Ishikawa (cell line): ENCODE data around the gene CTF1.

ENCODE experiments used
- CEBPB ChIP-seq: IDR thresholded peaks from 2 replicates; pipeline ENCODE4 v1.6.1; 2012
- EGR1 ChIP-seq: IDR thresholded peaks from 2 replicates; pipeline ENCODE4 v1.6.1; 2012
- EP300 ChIP-seq: IDR thresholded peaks from 2 replicates; pipeline ENCODE4 v1.6.1; 2012; ENCODE audit warnings: borderline replicate concordance
- FOXM1 ChIP-seq: IDR thresholded peaks from 2 replicates; pipeline ENCODE4 v1.6.1; 2012; ENCODE audit warnings: low read depth, borderline replicate concordance
- MAX ChIP-seq: IDR thresholded peaks from 2 replicates; pipeline ENCODE4 v1.6.1; 2012
- NFIC ChIP-seq: IDR thresholded peaks from 2 replicates; pipeline ENCODE4 v1.6.1; 2012
- RAD21 ChIP-seq: IDR thresholded peaks from 2 replicates; pipeline ENCODE4 v1.6.1; 2012; ENCODE audit warnings: low read depth
- TAF1 ChIP-seq: IDR thresholded peaks from 2 replicates; pipeline ENCODE4 v1.6.1; 2012; ENCODE audit warnings: low read depth, mild to moderate bottlenecking
- TCF12 ChIP-seq: IDR thresholded peaks from 2 replicates; pipeline ENCODE4 v1.6.1; 2012; ENCODE audit warnings: low read depth
- TEAD4 ChIP-seq: IDR thresholded peaks from 2 replicates; pipeline ENCODE4 v1.6.1; 2012
- ZBTB7A ChIP-seq: IDR thresholded peaks from 2 replicates; pipeline ENCODE4 v1.6.1; 2012; ENCODE audit warnings: low read depth
- TF ChIP-seq, protein P1 (sequence below): IDR thresholded peaks from 2 replicates; pipeline ENCODE4 v1.6.1; 2012; ENCODE audit warnings: low read depth, mild to moderate bottlenecking

- TF ChIP-seq FOXM1, result no peak
- no peak for TF ChIP-seq ZBTB7A
- TF ChIP-seq, protein P1, sequence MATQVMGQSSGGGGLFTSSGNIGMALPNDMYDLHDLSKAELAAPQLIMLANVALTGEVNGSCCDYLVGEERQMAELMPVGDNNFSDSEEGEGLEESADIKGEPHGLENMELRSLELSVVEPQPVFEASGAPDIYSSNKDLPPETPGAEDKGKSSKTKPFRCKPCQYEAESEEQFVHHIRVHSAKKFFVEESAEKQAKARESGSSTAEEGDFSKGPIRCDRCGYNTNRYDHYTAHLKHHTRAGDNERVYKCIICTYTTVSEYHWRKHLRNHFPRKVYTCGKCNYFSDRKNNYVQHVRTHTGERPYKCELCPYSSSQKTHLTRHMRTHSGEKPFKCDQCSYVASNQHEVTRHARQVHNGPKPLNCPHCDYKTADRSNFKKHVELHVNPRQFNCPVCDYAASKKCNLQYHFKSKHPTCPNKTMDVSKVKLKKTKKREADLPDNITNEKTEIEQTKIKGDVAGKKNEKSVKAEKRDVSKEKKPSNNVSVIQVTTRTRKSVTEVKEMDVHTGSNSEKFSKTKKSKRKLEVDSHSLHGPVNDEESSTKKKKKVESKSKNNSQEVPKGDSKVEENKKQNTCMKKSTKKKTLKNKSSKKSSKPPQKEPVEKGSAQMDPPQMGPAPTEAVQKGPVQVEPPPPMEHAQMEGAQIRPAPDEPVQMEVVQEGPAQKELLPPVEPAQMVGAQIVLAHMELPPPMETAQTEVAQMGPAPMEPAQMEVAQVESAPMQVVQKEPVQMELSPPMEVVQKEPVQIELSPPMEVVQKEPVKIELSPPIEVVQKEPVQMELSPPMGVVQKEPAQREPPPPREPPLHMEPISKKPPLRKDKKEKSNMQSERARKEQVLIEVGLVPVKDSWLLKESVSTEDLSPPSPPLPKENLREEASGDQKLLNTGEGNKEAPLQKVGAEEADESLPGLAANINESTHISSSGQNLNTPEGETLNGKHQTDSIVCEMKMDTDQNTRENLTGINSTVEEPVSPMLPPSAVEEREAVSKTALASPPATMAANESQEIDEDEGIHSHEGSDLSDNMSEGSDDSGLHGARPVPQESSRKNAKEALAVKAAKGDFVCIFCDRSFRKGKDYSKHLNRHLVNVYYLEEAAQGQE, result no peak
- TF ChIP-seq TEAD4, result no peak
- TF ChIP-seq CEBPB, result no peak
- TF ChIP-seq NFIC, result no peak
- no peak for TF ChIP-seq RAD21
- no peak for TF ChIP-seq MAX
- TF ChIP-seq EP300, result no peak
- TF ChIP-seq TCF12, result no peak
- TF ChIP-seq EGR1, result no peak
- TF ChIP-seq TAF1, result no peak
Measured at GRCh38 chr16:30953111-30953510, 56.7 kb downstream of the CTF1 start.
